ENCODE results near the gene BBS9.
"Not testable (repeated sequence)": the region's sequence is repeated elsewhere in the genome, so short reads cannot be mapped to it uniquely, and the experiment has no call there.

The BBS9 gene

GRCh38 chr7:33278095-33278494 lies 148.7 kb downstream of the BBS9 start:
- DNase-seq (ENCODE audit: low read depth), result no peak

DNA sequence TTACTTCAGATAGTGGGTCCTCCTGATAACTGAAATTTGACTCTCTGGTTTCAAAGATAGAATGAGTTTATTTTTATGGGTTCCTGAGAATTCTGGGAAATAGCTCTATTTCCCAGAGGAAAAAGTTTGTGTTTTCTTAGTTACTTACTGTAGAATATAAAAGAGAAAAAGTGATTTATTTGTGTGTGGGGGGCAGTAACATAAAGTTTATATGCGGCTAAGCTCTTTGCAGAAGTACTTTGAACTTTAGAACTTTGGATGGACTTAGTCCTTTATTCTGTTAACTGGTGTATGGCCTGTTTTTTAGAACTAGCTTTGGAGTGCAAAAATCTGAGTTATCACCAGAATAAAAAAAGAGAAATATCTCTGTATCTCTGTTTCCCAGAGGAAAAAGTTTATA lies 157.1 kb downstream of the BBS9 start:
- no peak for DNase-seq (ENCODE audit: low read depth)

DNA sequence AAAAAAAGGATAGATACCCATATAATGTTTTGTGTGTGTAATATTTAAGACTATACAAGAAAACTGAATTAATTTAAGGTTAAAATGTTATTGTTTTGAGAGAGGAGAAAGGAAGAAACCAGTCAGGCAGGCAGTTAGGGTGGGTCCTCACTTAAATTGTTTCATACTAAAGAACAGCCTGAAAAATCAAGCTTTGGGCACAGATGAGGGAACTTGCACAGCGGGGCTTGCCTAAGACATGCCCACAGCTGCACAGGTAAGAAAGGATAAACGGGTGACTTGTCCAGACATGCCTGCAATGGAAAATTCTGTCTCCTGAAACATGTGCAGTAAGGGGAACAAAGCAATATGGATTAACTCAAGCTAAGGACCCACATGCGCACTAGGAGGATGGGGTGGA lies 158.4 kb downstream of the BBS9 start:
- no peak for DNase-seq (ENCODE audit: low read depth)

DNA sequence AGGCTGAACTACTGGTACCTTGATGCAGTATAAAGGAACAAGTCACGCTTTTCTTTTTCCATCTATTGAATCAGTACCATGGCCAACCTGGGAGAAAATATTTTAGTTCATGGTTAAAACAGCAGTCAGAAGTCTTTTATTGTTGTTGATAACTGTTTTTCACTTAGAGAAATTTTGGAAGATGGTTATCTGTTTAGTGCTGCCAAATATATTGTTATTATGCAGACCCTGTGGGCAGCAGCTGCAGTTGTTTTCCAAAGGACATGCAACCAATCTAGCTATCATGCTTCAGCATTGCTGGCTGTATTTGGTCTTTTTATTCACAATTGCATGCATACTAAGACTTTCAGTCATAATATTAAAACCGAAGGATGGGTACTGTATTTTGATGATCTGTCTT lies 169.5 kb downstream of the BBS9 start:
- no peak for DNase-seq (ENCODE audit: low read depth)

DNA sequence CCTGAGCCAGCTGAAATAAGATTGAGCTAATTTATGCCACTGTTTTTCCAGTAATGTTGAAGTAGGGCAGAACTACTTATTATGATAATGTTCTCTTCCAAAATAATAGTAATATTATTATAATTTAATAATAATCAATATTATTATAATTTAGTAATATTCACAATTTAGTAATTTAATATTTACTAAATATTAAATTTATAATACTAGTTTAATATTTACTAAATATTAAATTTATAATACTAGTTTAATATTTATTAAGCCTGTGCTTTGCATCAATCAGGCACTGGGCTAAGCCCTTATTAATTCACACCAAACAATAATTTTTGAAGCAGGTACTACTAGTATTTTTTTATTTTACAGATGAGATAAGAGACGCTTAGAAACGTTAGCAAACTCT lies 170.1 kb downstream of the BBS9 start:
- no peak for DNase-seq (ENCODE audit: low read depth)

DNA sequence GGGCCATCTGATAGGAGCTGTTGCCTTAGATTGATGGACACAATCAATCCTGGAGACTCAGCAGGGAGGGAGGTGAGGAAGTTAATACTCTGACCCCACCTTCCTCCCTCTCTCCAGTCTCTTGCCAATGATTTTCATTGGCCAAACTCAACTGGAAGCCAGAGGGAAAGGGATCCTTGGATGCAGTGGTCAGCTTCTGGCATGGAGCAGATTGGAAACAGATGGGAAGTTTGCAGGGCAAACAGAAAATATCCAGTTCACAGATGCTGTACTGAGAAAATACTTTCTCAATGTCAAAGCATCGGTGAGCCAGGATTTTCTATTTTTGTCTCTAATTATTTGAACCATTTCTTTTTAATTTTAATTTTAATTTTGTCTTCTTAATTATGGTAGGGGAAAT lies 170.8 kb downstream of the BBS9 start:
- no peak for DNase-seq (ENCODE audit: low read depth)

- DNase-seq (ENCODE audit: low read depth), result no peak
These were observed 171.4 kb downstream of the BBS9 start for GRCh38 chr7:33300742-33301141.

GRCh38 chr7:33303978-33304557 lies 174.7 kb downstream of the BBS9 start:
- DNase-seq (ENCODE audit: low read depth), result not testable (repeated sequence)

DNA sequence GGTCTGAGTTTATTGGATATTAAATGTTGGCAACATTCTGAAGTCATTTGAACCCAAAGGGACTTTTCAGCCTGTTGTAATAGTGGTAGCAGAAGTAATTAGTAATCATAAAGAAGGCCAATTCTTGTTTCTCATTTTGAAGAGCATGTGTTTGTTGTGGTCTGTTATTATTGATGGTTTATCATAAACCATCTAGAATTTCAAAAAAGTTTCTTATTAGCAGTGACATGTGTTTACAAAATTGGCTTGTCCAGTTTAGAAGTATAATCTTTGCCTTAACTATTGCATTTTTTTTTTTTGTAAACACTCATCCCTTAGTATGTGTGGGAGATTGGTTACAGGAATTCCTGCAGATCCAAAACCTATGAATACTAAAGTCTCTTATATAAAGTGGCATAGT lies 177.8 kb downstream of the BBS9 start:
- DNase-seq (ENCODE audit: low read depth), result no peak

DNA sequence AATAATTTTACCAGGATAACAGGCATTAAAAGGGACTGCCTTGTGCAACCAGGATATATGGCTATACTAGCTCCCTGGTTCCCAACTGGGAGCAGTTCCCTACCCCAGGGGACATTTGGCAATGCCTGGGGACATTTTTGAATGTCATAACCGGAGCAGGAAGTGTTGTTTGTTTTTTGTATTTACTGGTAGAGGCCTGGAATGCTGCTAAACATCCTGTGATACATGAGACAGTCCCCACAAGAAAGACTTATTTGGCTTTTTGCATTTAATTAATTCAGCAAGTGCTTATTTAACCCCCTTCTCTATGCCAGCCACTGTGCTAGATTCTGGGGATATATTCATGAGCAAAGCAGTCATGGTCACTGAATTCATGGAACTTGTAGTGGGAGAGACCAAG lies 181.2 kb downstream of the BBS9 start:
- DNase-seq (ENCODE audit: low read depth), result no peak

GRCh38 chr7:33325754-33326484 lies 196.6 kb downstream of the BBS9 start:
- no peak for DNase-seq (ENCODE audit: low read depth)

DNA sequence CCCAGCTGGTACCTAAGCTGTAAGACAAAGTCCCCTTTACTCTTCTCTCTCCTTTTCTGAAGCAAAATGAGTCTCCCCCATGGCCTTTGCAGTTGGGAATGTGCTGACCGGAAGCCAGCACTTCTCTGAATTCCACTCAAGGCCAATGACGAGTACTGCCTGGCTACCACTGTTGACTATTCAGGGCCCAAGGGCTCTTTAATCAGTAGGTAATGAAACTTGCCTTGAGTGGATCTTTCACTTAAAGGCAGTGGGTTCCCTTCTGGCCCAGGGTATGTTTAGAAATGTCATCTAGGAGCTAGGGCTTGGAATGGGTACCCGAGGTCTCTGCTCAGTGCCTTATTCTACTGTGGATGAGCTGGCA lies 197.1 kb downstream of the BBS9 start:
- no peak for DNase-seq (ENCODE audit: low read depth)

DNA sequence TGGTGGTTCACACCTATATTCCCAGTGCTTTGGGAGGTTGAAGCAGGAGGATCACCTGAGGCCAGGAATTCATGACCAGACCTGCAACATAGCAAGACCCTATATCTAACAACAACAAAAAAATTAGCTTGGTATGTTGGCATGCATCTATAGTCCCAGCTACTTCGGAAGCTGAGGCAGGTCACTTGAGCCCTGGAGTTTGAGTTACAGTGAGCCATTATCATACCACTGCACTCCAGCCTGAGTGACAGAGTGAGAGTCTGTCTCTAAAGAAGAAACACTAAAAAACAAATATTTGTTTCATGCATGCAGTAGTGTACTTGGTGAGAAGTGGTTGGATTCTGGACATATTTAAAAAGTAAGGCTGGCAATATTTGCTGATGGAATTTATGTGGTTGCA lies 198.1 kb downstream of the BBS9 start:
- DNase-seq (ENCODE audit: low read depth), result no peak

- no peak for DNase-seq (ENCODE audit: low read depth)
These were observed 205.0 kb downstream of the BBS9 start for GRCh38 chr7:33334349-33334748.

DNA sequence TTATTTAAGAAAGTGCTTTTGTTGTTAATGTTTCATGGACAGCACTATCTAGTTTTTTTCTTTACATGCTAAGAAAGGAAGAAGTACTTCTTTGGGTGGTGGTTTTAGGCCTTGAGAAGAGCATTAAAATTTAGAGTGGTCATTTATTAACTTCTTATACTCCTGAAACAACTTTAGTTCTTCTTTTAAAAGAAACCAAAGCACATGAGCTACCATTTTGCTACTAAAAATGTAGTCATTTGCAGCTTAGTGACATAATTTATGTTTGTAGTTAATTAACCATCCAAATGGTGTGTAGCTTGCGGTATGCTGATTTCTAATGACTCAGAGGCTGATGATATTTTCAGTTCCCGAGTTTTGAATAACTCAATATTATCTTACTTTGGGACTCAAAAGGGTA lies 207.5 kb downstream of the BBS9 start:
- no peak for DNase-seq (ENCODE audit: low read depth)

GRCh38 chr7:33339074-33339790 lies 209.9 kb downstream of the BBS9 start:
- DNase-seq (ENCODE audit: low read depth), result no peak

GRCh38 chr7:33346055-33346454 lies 216.7 kb downstream of the BBS9 start:
- no peak for DNase-seq (ENCODE audit: low read depth)

GRCh38 chr7:33350577-33350976 lies 221.2 kb downstream of the BBS9 start:
- DNase-seq (ENCODE audit: low read depth), result no peak

GRCh38 chr7:33351709-33352108 lies 222.3 kb downstream of the BBS9 start:
- DNase-seq (ENCODE audit: low read depth), result no peak

DNA sequence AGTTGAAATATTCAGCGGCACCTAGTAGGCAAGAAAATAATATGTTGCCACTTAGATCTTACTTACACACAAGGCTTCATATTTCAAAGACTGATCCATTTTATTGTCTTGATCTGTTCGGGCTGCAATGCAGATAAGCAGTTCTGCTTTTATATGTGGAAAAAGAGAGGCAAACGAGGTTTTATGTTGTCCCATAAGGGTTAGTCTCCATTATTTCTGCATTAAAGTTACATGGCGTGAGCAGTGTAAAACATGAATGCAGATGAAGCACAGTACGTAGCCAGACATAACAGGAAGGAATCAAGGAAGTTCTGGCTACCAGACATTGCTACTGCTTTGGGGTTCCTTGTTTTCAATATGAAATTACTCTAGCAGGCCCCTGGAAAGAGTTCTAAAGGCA lies 224.8 kb downstream of the BBS9 start:
- no peak for DNase-seq (ENCODE audit: low read depth)

GRCh38 chr7:33355386-33355785 lies 226.0 kb downstream of the BBS9 start:
- DNase-seq (ENCODE audit: low read depth), result no peak

DNA sequence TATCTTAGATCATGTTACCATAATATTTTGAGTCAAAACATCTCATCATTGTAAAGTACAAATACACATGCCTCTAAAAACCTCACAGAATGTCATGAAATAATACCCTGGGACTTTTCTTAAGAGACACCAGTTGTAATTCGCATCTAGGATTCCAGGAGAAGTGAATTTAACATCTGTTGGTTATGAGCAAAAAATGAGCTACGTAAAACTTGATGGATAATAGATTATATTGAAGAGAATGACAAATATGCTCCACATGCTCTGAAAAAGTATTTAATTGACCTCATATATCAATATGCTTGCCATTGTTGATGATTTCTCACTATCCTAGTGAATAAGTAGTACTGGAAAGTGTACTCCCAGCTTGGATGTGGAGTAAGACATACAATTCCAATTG lies 227.0 kb downstream of the BBS9 start:
- DNase-seq (ENCODE audit: low read depth), result no peak

DNA sequence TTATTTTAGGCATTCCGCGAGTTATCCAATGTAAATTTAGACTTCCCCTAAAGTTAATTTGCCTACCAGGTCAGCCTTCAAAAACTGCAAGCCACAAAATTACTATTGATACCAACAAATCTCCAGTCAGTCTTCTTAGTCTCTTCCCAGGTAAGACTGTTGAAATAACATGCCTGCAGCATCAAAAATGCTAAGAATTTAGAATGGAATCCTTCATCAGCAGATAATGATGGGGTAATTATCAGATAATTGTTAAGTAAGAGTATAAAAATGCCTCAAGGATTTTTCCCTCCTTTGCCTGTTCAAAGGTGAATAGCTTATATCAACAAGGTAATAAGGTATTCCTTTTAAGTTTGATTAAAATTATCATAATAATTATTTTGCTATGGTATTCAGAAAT lies 228.5 kb downstream of the BBS9 start:
- no peak for DNase-seq (ENCODE audit: low read depth)

DNA sequence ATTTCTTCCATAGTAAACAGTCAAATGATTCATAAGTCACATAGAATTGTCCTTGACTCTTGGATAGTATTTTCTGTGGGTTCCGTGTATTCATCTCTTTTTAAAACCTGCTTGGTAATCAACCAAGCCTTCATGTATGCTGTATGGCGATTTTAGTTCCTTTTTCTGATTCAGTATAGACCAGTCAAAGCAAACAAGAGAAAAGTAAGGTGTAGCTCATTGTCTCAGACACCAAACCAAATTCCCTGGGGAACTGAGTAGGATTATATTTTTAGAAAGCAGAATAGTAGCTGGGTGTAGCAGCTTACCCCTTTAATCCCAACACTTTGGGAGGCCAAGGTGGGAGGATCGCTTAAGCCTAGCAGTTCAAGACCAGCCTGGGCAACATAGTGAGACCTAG lies 240.5 kb downstream of the BBS9 start:
- no peak for DNase-seq (ENCODE audit: low read depth)
